MG63 (cell line): ENCODE data around the gene CDRT4. TPM values are rescaled to one million over a fixed set of nuclear protein-coding genes. Genes with fewer than 3 reads are reported as not detected.
"Not testable (repeated sequence)": the region's sequence is repeated elsewhere in the genome, so short reads cannot be mapped to it uniquely, and the experiment has no call there.

Experiments used
- DNase-seq: peaks from one replicate; pipeline ENCODE4 v3.0.0-alpha.2; 2020
- H3K27me3 ChIP-seq: fragments of 250-450 bp; sonication (Bioruptor Pico); 2 replicates; pipeline ENCODE4 v1.5.1; 2020; ENCODE audit warnings: mild to moderate bottlenecking, moderate library complexity
- H3K36me3 ChIP-seq: fragments of 250-450 bp; sonication (Bioruptor Pico); 2 replicates; pipeline ENCODE4 v1.5.1; 2020; ENCODE audit warnings: mild to moderate bottlenecking, moderate library complexity
- H3K4me3 ChIP-seq: fragments of 250-450 bp; sonication (Bioruptor Pico); 2 replicates; pipeline ENCODE4 v1.5.1; 2020; ENCODE audit warnings: mild to moderate bottlenecking, moderate library complexity
- H3K9me3 ChIP-seq: fragments of 250-450 bp; sonication (Bioruptor Pico); 2 replicates; pipeline ENCODE4 v1.5.1; 2020; ENCODE audit warnings: mild to moderate bottlenecking, moderate library complexity
- total RNA-seq: library from RNA; depleted of rRNA; stranded (reverse); fragments of >200 nt; shearing (Covaris generic); gene quantifications from 2 replicates; pipeline ENCODE4 v1.2.3, GENCODE V29; 2014; ENCODE audit warnings: low replicate concordance; rRNA removed

CDRT4 gene
- 2.9 TPM in 1 of 2 replicates, not detected in the other for total RNA-seq

- Histone ChIP-seq H3K27me3 (no peaks in the 10 kb centered on the region), H3K4me3 (no peak within 1 kb of the TSS), H3K9me3 (no peaks in the 10 kb centered on the region), H3K36me3 (no peaks in the 10 kb centered on the region)
- no peak for DNase-seq
Observed at GRCh38 chr17:15467592-15467991, at the start of gene CDRT4. Gene CDRT4, minus strand, starts transcription at chr17:15467621. Its CDS starts 27,383 bp downstream, at chr17:15440238.

GRCh38 chr17:15516150-15516549, 48.7 kb upstream of the CDRT4 start:
- Histone ChIP-seq H3K9me3 (no peaks in the 10 kb centered on the region), H3K36me3 (no peaks in the 10 kb centered on the region), H3K4me3 (no peak overlapping the region), H3K27me3 (no peaks in the 10 kb centered on the region)
- DNase-seq, result no peak

GRCh38 chr17:15514469-15514868, 47.0 kb upstream of the CDRT4 start:
- Histone ChIP-seq H3K4me3 (no peak overlapping the region), H3K27me3 (no peaks in the 10 kb centered on the region), H3K36me3 (no peaks in the 10 kb centered on the region), H3K9me3 (no peaks in the 10 kb centered on the region)
- no peak for DNase-seq

GRCh38 chr17:15513856-15514459, 46.5 kb upstream of the CDRT4 start:
- Histone ChIP-seq H3K36me3 (no peaks in the 10 kb centered on the region), H3K4me3 (no peak overlapping the region), H3K9me3 (no peaks in the 10 kb centered on the region), H3K27me3 (no peaks in the 10 kb centered on the region)
- no peak for DNase-seq

GRCh38 chr17:15513058-15513791, 45.8 kb upstream of the CDRT4 start:
- no peaks in the 10 kb centered on the region for H3K36me3 ChIP-seq
- H3K4me3 ChIP-seq, result no peak overlapping the region
- DNase-seq, result no peak
- no peaks in the 10 kb centered on the region for H3K9me3 ChIP-seq
- no peaks in the 10 kb centered on the region for H3K27me3 ChIP-seq

GRCh38 chr17:15512071-15512709, 44.8 kb upstream of the CDRT4 start:
- no peaks in the 10 kb centered on the region for H3K36me3 ChIP-seq
- H3K9me3 ChIP-seq, result no peaks in the 10 kb centered on the region
- no peaks in the 10 kb centered on the region for H3K27me3 ChIP-seq
- H3K4me3 ChIP-seq, result no peak overlapping the region
- DNase-seq, result no peak

- no peak overlapping the region for H3K4me3 ChIP-seq
- H3K36me3 ChIP-seq, result no peaks in the 10 kb centered on the region
- no peaks in the 10 kb centered on the region for H3K9me3 ChIP-seq
- no peaks in the 10 kb centered on the region for H3K27me3 ChIP-seq
- no peak for DNase-seq
Observed at GRCh38 chr17:15511142-15511541, 43.7 kb upstream of the CDRT4 start.

- Histone ChIP-seq H3K4me3 (no peak overlapping the region), H3K36me3 (no peaks in the 10 kb centered on the region), H3K27me3 (no peaks in the 10 kb centered on the region), H3K9me3 (no peaks in the 10 kb centered on the region)
- no peak for DNase-seq
Observed at GRCh38 chr17:15510361-15510760, 42.9 kb upstream of the CDRT4 start.

GRCh38 chr17:15509095-15509494, 41.7 kb upstream of the CDRT4 start:
- Histone ChIP-seq H3K4me3 (no peak overlapping the region), H3K9me3 (no peaks in the 10 kb centered on the region), H3K36me3 (no peaks in the 10 kb centered on the region), H3K27me3 (no peaks in the 10 kb centered on the region)
- DNase-seq, result no peak

GRCh38 chr17:15508466-15508865, 41.0 kb upstream of the CDRT4 start:
- Histone ChIP-seq H3K36me3 (no peaks in the 10 kb centered on the region), H3K27me3 (no peaks in the 10 kb centered on the region), H3K9me3 (no peaks in the 10 kb centered on the region), H3K4me3 (no peak overlapping the region)
- no peak for DNase-seq

GRCh38 chr17:15507896-15508295, 40.5 kb upstream of the CDRT4 start:
- Histone ChIP-seq H3K36me3 (no peaks in the 10 kb centered on the region), H3K27me3 (no peaks in the 10 kb centered on the region), H3K4me3 (no peak overlapping the region), H3K9me3 (no peaks in the 10 kb centered on the region)
- no peak for DNase-seq

GRCh38 chr17:15507001-15507400, 39.6 kb upstream of the CDRT4 start:
- Histone ChIP-seq H3K9me3 (no peaks in the 10 kb centered on the region), H3K36me3 (no peaks in the 10 kb centered on the region), H3K4me3 (no peak overlapping the region), H3K27me3 (no peaks in the 10 kb centered on the region)
- no peak for DNase-seq

GRCh38 chr17:15505708-15506107, 38.3 kb upstream of the CDRT4 start:
- not testable (repeated sequence) for H3K9me3 ChIP-seq, H3K4me3 ChIP-seq, H3K27me3 ChIP-seq

GRCh38 chr17:15503731-15504130, 36.3 kb upstream of the CDRT4 start:
- Histone ChIP-seq H3K9me3 (no peaks in the 10 kb centered on the region), H3K36me3 (no peaks in the 10 kb centered on the region), H3K4me3 (no peak overlapping the region), H3K27me3 (no peaks in the 10 kb centered on the region)
- no peak for DNase-seq

More at GRCh38 chr17:15505708-15506107, 38.3 kb upstream of the CDRT4 start:
- not testable (repeated sequence) for H3K36me3 ChIP-seq, DNase-seq

- peak; percentile 76 for DNase-seq
- Histone ChIP-seq H3K36me3 (no peaks in the 10 kb centered on the region), H3K4me3 (no peak overlapping the region), H3K9me3 (no peaks in the 10 kb centered on the region), H3K27me3 (no peaks in the 10 kb centered on the region)
Observed at GRCh38 chr17:15502369-15503112, 35.1 kb upstream of the CDRT4 start.

GRCh38 chr17:15501793-15502192, 34.4 kb upstream of the CDRT4 start:
- Histone ChIP-seq H3K9me3 (no peaks in the 10 kb centered on the region), H3K27me3 (no peaks in the 10 kb centered on the region)

GRCh38 chr17:15501282-15501681, 33.9 kb upstream of the CDRT4 start:
- Histone ChIP-seq H3K27me3 (no peaks in the 10 kb centered on the region), H3K9me3 (no peaks in the 10 kb centered on the region), H3K36me3 (no peaks in the 10 kb centered on the region), H3K4me3 (no peak overlapping the region)
- DNase-seq, result no peak

More at GRCh38 chr17:15501793-15502192, 34.4 kb upstream of the CDRT4 start:
- Histone ChIP-seq H3K36me3 (no peaks in the 10 kb centered on the region), H3K4me3 (no peak overlapping the region)
- DNase-seq, result no peak
